ENCODE results near the gene LRP11.

LRP11 gene

GRCh38 chr6:149806127-149806526 is 58.0 kb downstream of the LRP11 start:
- DNase-seq (ENCODE audit: low read depth, low spot score), result no peak

GRCh38 chr6:149783551-149783950 is 80.6 kb downstream of the LRP11 start:
- no peak for DNase-seq (ENCODE audit: low read depth, low spot score)

- DNase-seq (ENCODE audit: low read depth, low spot score), result no peak
These were observed 81.8 kb downstream of the LRP11 start for GRCh38 chr6:149782337-149782736.

DNA sequence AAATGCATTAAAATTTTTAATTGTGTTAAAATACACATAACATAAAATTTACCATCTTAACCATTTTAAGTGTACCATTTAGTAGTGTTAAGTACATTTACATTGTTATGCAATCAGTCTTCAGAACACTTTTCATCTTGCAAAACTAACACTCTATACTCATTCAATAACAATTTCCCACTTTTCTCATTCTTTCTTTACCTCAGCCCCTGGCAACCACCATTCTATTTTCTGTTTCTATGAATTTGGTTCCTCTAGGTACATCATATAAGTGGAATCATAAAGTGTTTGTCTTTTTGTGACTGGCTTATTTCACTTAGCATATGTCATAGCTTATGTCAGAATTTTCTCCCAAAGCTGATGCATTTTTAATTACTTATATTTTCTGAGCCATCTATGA is 82.4 kb downstream of the LRP11 start:
- no peak for DNase-seq (ENCODE audit: low read depth, low spot score)

DNA sequence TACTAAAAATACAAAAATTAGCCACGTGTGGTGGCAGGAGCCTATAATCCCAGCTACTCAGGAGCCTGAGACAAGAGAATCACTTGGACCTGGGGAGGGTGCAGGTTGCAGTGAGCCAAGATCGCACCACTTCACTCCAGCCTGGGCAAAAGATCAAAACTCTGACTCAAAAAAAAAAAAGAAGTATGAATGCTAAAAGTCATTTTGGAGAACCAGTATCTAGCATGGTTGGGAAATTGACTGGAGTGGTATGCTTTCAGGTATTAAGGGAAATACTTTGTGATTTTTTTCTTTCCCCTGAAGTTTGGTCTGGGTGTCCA is 84.6 kb downstream of the LRP11 start:
- no peak for DNase-seq (ENCODE audit: low read depth, low spot score)

- no peak for DNase-seq (ENCODE audit: low read depth, low spot score)
These were observed 86.5 kb downstream of the LRP11 start for GRCh38 chr6:149777624-149778023.

- no peak for DNase-seq (ENCODE audit: low read depth, low spot score)
These were observed 92.2 kb downstream of the LRP11 start for GRCh38 chr6:149771925-149772324.

- no peak for DNase-seq (ENCODE audit: low read depth, low spot score)
These were observed 93.0 kb downstream of the LRP11 start for GRCh38 chr6:149771185-149771584.

GRCh38 chr6:149769676-149770075 is 94.5 kb downstream of the LRP11 start:
- DNase-seq (ENCODE audit: low read depth, low spot score), result no peak
